Retinal pigment epithelial cell (primary cell): ENCODE results near the gene RFX2.
"Not testable (repeated sequence)": the region's sequence is repeated elsewhere in the genome, so short reads cannot be mapped to it uniquely, and the experiment has no call there.

ENCODE experiments used
- DNase-seq: peaks from one replicate; pipeline ENCODE4 v3.0.0-alpha.2; 2010; ENCODE audit warnings: low read depth
- H3K4me3 ChIP-seq: 2 replicates; pipeline ENCODE4 v1.5.1; 2011; ENCODE audit warnings: mild to moderate bottlenecking, low read length, control low read depth, moderate library complexity
- TF ChIP-seq, protein P1 (sequence below): conservative IDR thresholded peaks from 2 replicates; pipeline ENCODE4 v1.5.1; 2011; ENCODE audit warnings: low read depth, low read length, control low read depth, inconsistent platforms

RFX2 gene

DNA sequence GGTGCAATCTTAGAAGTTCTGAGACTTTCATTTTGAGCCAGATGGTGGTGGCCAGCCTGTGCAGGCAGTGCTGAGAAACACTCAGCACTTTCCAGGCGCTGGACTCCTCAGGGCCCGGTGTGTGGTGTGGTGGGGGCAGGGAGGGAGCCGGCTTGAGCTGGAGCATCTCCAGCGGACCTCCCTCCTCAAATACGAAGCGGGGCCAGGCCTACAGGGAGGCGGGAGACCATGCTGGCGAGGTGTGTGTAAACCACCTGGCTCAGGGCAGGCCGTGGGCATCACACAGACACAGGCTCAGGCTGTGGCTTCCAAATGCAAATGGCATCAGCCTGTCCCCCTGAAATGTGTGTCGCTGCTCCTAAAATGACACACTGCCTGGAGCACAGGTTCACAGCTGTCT, 99.1 kb downstream of the RFX2 start:
- TF ChIP-seq, protein P1, sequence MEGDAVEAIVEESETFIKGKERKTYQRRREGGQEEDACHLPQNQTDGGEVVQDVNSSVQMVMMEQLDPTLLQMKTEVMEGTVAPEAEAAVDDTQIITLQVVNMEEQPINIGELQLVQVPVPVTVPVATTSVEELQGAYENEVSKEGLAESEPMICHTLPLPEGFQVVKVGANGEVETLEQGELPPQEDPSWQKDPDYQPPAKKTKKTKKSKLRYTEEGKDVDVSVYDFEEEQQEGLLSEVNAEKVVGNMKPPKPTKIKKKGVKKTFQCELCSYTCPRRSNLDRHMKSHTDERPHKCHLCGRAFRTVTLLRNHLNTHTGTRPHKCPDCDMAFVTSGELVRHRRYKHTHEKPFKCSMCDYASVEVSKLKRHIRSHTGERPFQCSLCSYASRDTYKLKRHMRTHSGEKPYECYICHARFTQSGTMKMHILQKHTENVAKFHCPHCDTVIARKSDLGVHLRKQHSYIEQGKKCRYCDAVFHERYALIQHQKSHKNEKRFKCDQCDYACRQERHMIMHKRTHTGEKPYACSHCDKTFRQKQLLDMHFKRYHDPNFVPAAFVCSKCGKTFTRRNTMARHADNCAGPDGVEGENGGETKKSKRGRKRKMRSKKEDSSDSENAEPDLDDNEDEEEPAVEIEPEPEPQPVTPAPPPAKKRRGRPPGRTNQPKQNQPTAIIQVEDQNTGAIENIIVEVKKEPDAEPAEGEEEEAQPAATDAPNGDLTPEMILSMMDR, result no peak
- no peak overlapping the region for H3K4me3 ChIP-seq
- no peak for DNase-seq

DNA sequence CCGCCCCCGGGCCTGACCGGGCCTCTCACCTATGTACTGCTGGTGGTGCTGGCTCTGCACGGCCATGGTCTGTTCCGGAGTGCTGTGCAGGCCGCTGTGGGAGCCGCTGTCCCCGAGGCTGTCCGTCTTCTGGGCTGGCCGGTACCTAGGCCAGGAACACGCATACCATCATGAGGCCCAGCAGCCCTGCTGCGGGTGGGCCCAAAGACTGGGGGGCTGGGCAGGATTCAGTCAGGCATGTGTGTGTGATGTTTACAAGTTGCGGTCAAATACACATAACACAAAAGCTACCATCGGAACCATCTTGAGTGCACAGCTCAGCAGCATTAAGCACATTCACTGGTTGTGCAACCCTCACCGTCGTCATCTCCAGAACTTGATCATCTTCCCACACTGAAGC, 100.2 kb downstream of the RFX2 start:
- H3K4me3 ChIP-seq, result no peak overlapping the region
- TF ChIP-seq, protein P1, result no peak
- no peak for DNase-seq

DNA sequence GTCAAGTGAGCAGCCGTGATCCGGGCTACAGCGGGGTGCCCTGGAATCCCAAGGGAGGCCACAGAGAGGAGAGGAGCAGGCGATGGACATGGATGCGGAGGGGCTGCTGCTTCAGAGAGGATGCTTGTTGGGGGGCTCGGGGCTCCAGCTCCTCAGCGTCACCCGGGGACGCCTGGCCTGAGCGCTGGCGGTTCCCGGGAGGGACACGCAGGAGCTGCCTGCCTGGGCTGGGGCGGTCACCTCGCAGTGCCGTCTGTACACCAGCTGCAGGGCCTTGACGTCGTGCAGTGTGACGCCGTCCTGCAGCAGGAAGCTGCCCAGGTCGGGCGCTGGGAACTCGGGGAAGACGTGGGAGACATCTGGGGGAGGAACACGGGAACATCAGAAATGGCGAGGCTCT, 102.4 kb downstream of the RFX2 start:
- TF ChIP-seq, protein P1, result no peak
- no peak overlapping the region for H3K4me3 ChIP-seq
- DNase-seq, result no peak

DNA sequence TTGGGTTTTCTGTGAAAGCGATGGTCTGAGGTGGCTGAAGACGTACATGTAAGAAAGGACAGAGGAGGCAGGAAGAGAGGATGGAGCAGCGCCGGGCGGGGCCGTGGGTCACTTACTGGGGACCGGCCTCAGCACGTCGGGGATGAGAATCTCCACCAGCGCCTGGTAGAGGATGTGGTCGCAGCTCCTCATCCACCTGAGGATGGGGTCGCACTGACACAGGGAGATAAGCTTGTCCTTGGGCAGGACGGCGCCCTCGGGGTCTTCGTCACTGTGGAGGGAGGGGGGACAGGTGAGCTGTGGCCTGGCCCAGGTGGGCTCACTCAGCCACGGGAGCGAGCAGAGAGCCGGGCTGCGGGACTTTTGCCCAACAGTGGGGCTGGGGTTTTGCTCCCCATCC, 103.4 kb downstream of the RFX2 start:
- TF ChIP-seq, protein P1, result no peak
- DNase-seq, result no peak
- no peak overlapping the region for H3K4me3 ChIP-seq

DNA sequence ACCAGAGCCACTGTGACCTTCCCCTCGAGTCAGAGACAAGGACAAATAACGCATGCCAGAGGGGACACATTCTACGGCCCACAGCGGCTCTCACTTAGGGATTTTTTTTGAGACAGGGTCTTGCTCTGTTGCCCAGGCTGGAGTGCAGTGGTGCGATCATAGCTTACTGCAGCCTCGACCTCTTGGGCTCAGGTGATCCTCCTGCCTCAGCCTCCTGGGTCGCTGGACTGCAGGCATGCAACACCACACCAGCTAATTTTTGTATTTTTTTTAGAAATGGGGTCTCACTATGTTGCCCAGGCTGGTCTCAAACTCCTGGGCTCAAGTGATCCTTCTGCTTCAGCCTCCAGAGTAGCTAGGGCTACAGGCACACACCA, 104.2 kb downstream of the RFX2 start:
- not testable (repeated sequence) for H3K4me3 ChIP-seq, DNase-seq

DNA sequence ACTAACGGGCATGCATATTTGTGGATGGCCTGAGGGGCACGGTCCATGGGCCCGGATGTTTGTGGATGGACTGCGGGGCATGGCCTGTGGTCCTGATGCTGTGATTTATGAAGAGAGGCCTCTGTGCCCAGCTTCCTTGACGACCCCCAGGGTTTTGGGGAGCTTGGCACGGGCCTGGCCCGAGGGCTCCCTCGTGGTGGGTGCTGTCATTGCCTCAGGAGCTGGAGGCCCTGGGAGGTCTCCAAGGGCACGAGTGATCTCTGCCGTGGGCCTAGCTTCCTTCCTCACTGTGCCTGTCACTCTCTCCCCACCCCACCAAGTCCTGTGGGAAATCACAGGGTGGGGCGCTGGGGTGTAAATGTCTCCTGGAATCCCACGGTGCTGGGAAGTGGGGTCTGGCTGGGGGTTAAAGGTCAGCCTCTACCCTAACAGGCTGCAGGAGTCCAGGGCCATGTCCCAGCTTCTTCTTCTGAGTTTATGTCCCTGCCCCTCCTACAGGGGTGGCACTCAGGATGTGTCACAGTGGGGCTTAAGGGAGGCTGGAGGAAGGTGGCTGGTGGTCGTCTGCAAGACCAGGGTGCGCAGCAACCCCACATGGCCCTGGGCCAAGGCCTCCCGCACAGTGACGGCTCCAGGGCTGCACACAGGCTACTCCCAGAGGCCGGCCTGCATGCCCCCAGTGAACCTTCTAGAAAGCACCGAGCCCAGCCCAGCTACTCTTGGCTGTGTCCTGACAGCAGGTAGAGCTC, 104.8 kb downstream of the RFX2 start:
- no peak overlapping the region for H3K4me3 ChIP-seq
- DNase-seq, result no peak
- TF ChIP-seq, protein P1, result no peak

DNA sequence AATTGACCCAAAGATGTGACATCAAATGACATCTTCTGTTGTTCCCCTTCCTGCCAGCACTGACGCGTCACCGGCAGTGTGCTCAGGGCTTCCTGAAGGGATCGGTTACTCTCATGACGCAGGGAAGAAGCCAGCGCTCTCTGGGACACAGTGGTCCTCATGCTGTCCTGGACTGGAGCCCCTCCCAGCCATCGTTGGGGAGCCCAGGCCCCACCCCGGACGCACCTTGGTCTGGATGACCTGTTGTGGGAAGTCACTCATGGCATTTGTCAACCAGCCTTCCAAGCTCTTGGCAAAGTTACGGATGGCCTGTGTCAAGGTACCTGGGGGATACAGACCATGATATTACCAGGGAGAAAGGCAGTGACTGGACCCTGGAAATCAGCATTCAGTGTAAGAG, 106.3 kb downstream of the RFX2 start:
- TF ChIP-seq, protein P1, result no peak
- no peak for DNase-seq
- no peak overlapping the region for H3K4me3 ChIP-seq
